Astrocyte of the cerebellum (primary cell): ENCODE data around the gene MAP2K1.
A peak's percentile ranks its signal among the peaks of the same experiment; 100 is the strongest.

Source experiments
- DNase-seq: peaks from one replicate; pipeline ENCODE4 v3.0.0-alpha.2; 2011; ENCODE audit warnings: low read depth
- H3K4me3 ChIP-seq: 2 replicates; pipeline ENCODE4 v1.5.1; 2011; ENCODE audit warnings: mild to moderate bottlenecking, low read depth, low read length, moderate library complexity
- CTCF ChIP-seq: IDR thresholded peaks from 2 replicates; pipeline ENCODE4 v1.5.1; 2012; ENCODE audit warnings: low read length, low read depth, moderate library complexity, mild to moderate bottlenecking; ENCODE audit errors: missing control alignments
- in situ Hi-C: cut with HindIII; loops from 2 replicates; pipeline ENCODE4 v1.10.0; 2017; ENCODE audit warnings: low sequenced_read_pairs

MAP2K1 gene

GRCh38 chr15:66474135-66474534 is 87.4 kb downstream of the MAP2K1 start:
- no peak for DNase-seq
- in situ Hi-C loops = no loop called here
- no peak for TF ChIP-seq CTCF

GRCh38 chr15:66474963-66475362 is 88.3 kb downstream of the MAP2K1 start:
- no peak overlapping the region for H3K4me3 ChIP-seq
- in situ Hi-C loops = loop anchor here (5.0 kb wide), 1 partner anchor 73 kb away; no protein-coding TSS in a partner anchor
- TF ChIP-seq CTCF = no peak
- no peak for DNase-seq

More at GRCh38 chr15:66474135-66474534, 87.4 kb downstream of the MAP2K1 start:
- no peak overlapping the region for H3K4me3 ChIP-seq

- no peak for DNase-seq
- H3K4me3 ChIP-seq = no peak overlapping the region
- no peak for TF ChIP-seq CTCF
- in situ Hi-C loops = loop anchor here (5.0 kb wide), 1 partner anchor 74 kb away; no protein-coding TSS in a partner anchor
These were observed 89.8 kb downstream of the MAP2K1 start for GRCh38 chr15:66476535-66476934.

GRCh38 chr15:66477011-66477410 is 90.3 kb downstream of the MAP2K1 start:
- no peak overlapping the region for H3K4me3 ChIP-seq
- no peak for DNase-seq
- in situ Hi-C loops = loop anchor here (5.0 kb wide), 1 partner anchor 75 kb away; no protein-coding TSS in a partner anchor
- no peak for TF ChIP-seq CTCF

- in situ Hi-C loops = loop anchor here (10.0 kb wide), 1 partner anchor 165 kb away; no protein-coding TSS in a partner anchor
- no peak overlapping the region for H3K4me3 ChIP-seq
- no peak for DNase-seq
- no peak for TF ChIP-seq CTCF
These were observed 93.6 kb downstream of the MAP2K1 start for GRCh38 chr15:66480267-66480666.

GRCh38 chr15:66481107-66481856 is 94.6 kb downstream of the MAP2K1 start:
- in situ Hi-C loops = loop anchor here (10.0 kb wide), 1 partner anchor 166 kb away; no protein-coding TSS in a partner anchor
- no peak overlapping the region for H3K4me3 ChIP-seq
- peak; percentile 17 for TF ChIP-seq CTCF
- no peak for DNase-seq
